Endothelial cell of umbilical vein (primary cell): Measurements from ENCODE around the gene BRME1. TPM values are rescaled to one million over a fixed set of nuclear protein-coding genes. Genes with fewer than 3 reads are reported as not detected.

ENCODE experiments used
- BruUV-seq: library from RNA; stranded (reverse); fragments of 400-500 nt; replicated peaks from 2 replicates; lab custom pipeline; 2021; lab: Mats Ljungman, UMichigan
- CTCF ChIA-PET: fragments of 300-600, 350-600 bp; sonication (Branson Sonifier 250); formaldehyde crosslinking; loops from one replicate; lab custom pipeline; 2021; ENCODE audit warnings: antibody characterized with exemption, inconsistent platforms; lab: Charles Lee
- POLR2A ChIA-PET: fragments of 300-600, 350-600 bp; sonication (Branson Sonifier 250); formaldehyde crosslinking; loops from one replicate; lab custom pipeline; 2021; ENCODE audit warnings: antibody characterized with exemption, inconsistent platforms; lab: Charles Lee
- DNase-seq: peaks from one replicate; pipeline ENCODE4 v3.0.0-alpha.2; 2011; ENCODE audit warnings: low read depth, low spot score
- FAIRE-seq: peaks from 2 replicates; lab custom pipeline; 2011; peaks lifted over from hg19 to GRCh38; lab: Jason Lieb, UNC
- H2AFZ ChIP-seq: 2 replicates; pipeline ENCODE4 v1.6.0; 2012; ENCODE audit warnings: low read depth, low read length, control low read depth, inconsistent platforms
- H3K27ac ChIP-seq: 2 replicates; pipeline ENCODE4 v1.5.1; 2011; ENCODE audit warnings: low read depth, mild to moderate bottlenecking, control low read depth, low read length, moderate library complexity; ENCODE audit not compliant: insufficient read depth
- H3K27me3 ChIP-seq, 2 experiments: 2 replicates each; pipeline versions ENCODE4 v1.6.0 to v1.6.1; 2011; ENCODE audit warnings: low read length in 2 of 2, mixed read lengths in 1 of 2; ENCODE audit not compliant: control insufficient read depth in 2 of 2, insufficient read depth in 2 of 2
- H3K36me3 ChIP-seq, 2 experiments: 2 replicates in 1 of 2; 3 replicates in 1 of 2; pipeline ENCODE4 v1.5.1; 2011; ENCODE audit warnings: low read length in 2 of 2, mild to moderate bottlenecking in 1 of 2, moderate library complexity in 1 of 2; ENCODE audit not compliant: control insufficient read depth in 2 of 2, insufficient read depth in 2 of 2; ENCODE audit errors: extremely low read depth in 1 of 2
- H3K4me1 ChIP-seq: 3 replicates; pipeline ENCODE4 v1.5.1; 2011; ENCODE audit warnings: mild to moderate bottlenecking, low read length; ENCODE audit not compliant: control insufficient read depth, insufficient read depth; ENCODE audit errors: extremely low read depth
- H3K4me2 ChIP-seq: 2 replicates; pipeline ENCODE4 v1.6.1; 2011; ENCODE audit warnings: low read length, control low read depth, mixed read lengths; ENCODE audit not compliant: insufficient read depth
- H3K4me3 ChIP-seq, 3 experiments: fragments of 200-600 bp in 1 of 3; sonication (generic), shearing (Covaris generic) in 1 of 3; replicated peaks in 1 of 3; 2 replicates each; pipeline ENCODE4 v1.5.1; 2011 to 2016; ENCODE audit warnings: control low read depth in 3 of 3, low read length in 3 of 3, mild to moderate bottlenecking in 2 of 3, inconsistent platforms in 1 of 3, low read depth in 1 of 3, moderate library complexity in 1 of 3; ENCODE audit not compliant: insufficient read depth in 1 of 3
- H3K79me2 ChIP-seq: 2 replicates; pipeline ENCODE4 v1.6.0; 2012; ENCODE audit warnings: low read length, inconsistent platforms; ENCODE audit not compliant: control insufficient read depth, insufficient read depth
- H3K9ac ChIP-seq: replicated peaks from 2 replicates; pipeline ENCODE3; 2011; ENCODE audit warnings: low read length, control low read depth; ENCODE audit not compliant: insufficient read depth; ENCODE audit errors: extremely low read depth
- H3K9me1 ChIP-seq: replicated peaks from 3 replicates; pipeline ENCODE4 v1.6.0; 2011; ENCODE audit warnings: mild to moderate bottlenecking, low read length; ENCODE audit not compliant: control insufficient read depth, insufficient read depth; ENCODE audit errors: extremely low read depth
- H3K9me3 ChIP-seq: replicated peaks from 2 replicates; pipeline ENCODE4 v1.5.1; 2012; ENCODE audit warnings: low read length, inconsistent platforms; ENCODE audit not compliant: control insufficient read depth, insufficient read depth
- H4K20me1 ChIP-seq: replicated peaks from 2 replicates; pipeline ENCODE3; 2011; ENCODE audit warnings: mild to moderate bottlenecking, low read length; ENCODE audit not compliant: control insufficient read depth, insufficient read depth; ENCODE audit errors: extremely low read depth
- EZH2 ChIP-seq: IDR thresholded peaks from 2 replicates; pipeline ENCODE4 v1.6.1; 2012; ENCODE audit warnings: borderline replicate concordance, low read depth, mild to moderate bottlenecking, moderate library complexity, low read length, inconsistent platforms; ENCODE audit not compliant: severe bottlenecking
- FOS ChIP-seq: IDR thresholded peaks from 2 replicates; pipeline ENCODE4 v1.6.1; 2011; ENCODE audit warnings: mild to moderate bottlenecking, low read length, moderate library complexity, borderline replicate concordance; ENCODE audit not compliant: insufficient read depth
- JUN ChIP-seq: IDR thresholded peaks from 2 replicates; pipeline ENCODE4 v1.6.1; 2011; ENCODE audit warnings: borderline replicate concordance, low read depth; ENCODE audit not compliant: insufficient read length, insufficient read depth
- MAX ChIP-seq: IDR thresholded peaks from 2 replicates; pipeline ENCODE4 v1.6.1; 2011; ENCODE audit not compliant: insufficient read depth, insufficient read length
- POLR2A ChIP-seq: IDR thresholded peaks from 2 replicates; pipeline ENCODE4 v1.6.1; 2012; ENCODE audit warnings: low read depth, mild to moderate bottlenecking, control low read depth, low read length
- POLR2AphosphoS5 ChIP-seq: IDR thresholded peaks from 2 replicates; pipeline ENCODE4 v1.6.1; 2012; ENCODE audit warnings: low read depth, mild to moderate bottlenecking, control low read depth, low read length, moderate library complexity; ENCODE audit not compliant: insufficient read depth
- dilution Hi-C: fragments of 300-500 bp; cut with MboI; formaldehyde crosslinking; loops from one replicate; pipeline ENCODE4 v1.15.0; 2019; ENCODE audit warnings: low sequenced_read_pairs; ENCODE audit not compliant: extremely low pct_ligation_motif_present
- intact Hi-C: fragments of 100-400 bp; cut with micrococcal nuclease; formaldehyde crosslinking; loops from one replicate; pipeline ENCODE4 v1.10.0; 2022
- polyA plus RNA-seq, 4 experiments: library from polyadenylated mRNA; depleted of rRNA in 3 of 4; stranded (reverse) in 3 of 4; unstranded in 1 of 4; fragments of >200 nt; gene quantifications; 2 replicates each; pipeline versions ENCODE4 v1.2.1 to v1.2.3, GENCODE V29; 2011 to 2012; ENCODE audit warnings: missing spikeins in 1 of 4
- total RNA-seq: library from RNA; stranded (reverse); gene quantifications from 2 replicates; pipeline ENCODE4 v1.2.3, GENCODE V29; 2021
- TF ChIP-seq, protein P1 (sequence below), 2 donors: IDR thresholded peaks; 1 replicate in 1 of 2; 2 replicates in 1 of 2; pipeline ENCODE4 v1.5.1; 2011; ENCODE audit warnings: low read length in 2 of 2, mild to moderate bottlenecking in 2 of 2, moderate library complexity in 2 of 2, control low read depth in 1 of 2, inconsistent platforms in 1 of 2, low read depth in 1 of 2; ENCODE audit not compliant: insufficient read depth in 1 of 2; ENCODE audit errors: extremely low read depth in 1 of 2

Gene BRME1
- total and polyA plus RNA-seq, 2 donors (not counting 3 experiments of a cell fraction or from before 2014, with no cell fraction given): 0.69 to 2.5 TPM

- Histone ChIP-seq H3K79me2 (no peaks in the 10 kb centered on the region), H3K4me3 (peak overlapping the region in 2 of 3 experiments; percentile 78 to 88), H3K27ac (no peak overlapping the region), H3K9me1 (no peaks in the 10 kb centered on the region), H2AFZ (peak overlapping the region; percentile 100), H3K27me3 (no peaks in the 10 kb centered on the region), H3K9me3 (no peaks in the 10 kb centered on the region), H3K4me2 (peak overlapping the region; percentile 72), H3K36me3 (peaks cover 0 to 2% of the 10 kb centered on the region in 2 experiments), H4K20me1 (no peaks in the 10 kb centered on the region), H3K4me1 (peaks cover 7% of the 10 kb centered on the region), H3K9ac (no peak overlapping the region)
- POLR2A ChIA-PET: interaction anchor here (0.6 kb wide), 1 partner anchor 495 kb away, joined by 4 read pairs; no protein-coding TSS in a partner anchor
- CTCF ChIA-PET: interaction anchor here (1.1 to 1.3 kb wide), 2 partner anchors 125 to 152 kb away, joined by 3 to 5 read pairs; partner anchors contain the start of gene IL27RA
- intact Hi-C loops (loop anchor here (1.0 to 5.0 kb wide), 3 partner anchors 45 to 174 kb away; partner anchors contain the start of genes DCAF15 and IL27RA), dilution Hi-C loops (no loop called here)
- TF ChIP-seq JUN (no peak), EZH2 (no peak), FOS (no peak), POLR2AphosphoS5 (no peak), POLR2A (no peak), MAX (no peak)
- TF ChIP-seq, protein P1, sequence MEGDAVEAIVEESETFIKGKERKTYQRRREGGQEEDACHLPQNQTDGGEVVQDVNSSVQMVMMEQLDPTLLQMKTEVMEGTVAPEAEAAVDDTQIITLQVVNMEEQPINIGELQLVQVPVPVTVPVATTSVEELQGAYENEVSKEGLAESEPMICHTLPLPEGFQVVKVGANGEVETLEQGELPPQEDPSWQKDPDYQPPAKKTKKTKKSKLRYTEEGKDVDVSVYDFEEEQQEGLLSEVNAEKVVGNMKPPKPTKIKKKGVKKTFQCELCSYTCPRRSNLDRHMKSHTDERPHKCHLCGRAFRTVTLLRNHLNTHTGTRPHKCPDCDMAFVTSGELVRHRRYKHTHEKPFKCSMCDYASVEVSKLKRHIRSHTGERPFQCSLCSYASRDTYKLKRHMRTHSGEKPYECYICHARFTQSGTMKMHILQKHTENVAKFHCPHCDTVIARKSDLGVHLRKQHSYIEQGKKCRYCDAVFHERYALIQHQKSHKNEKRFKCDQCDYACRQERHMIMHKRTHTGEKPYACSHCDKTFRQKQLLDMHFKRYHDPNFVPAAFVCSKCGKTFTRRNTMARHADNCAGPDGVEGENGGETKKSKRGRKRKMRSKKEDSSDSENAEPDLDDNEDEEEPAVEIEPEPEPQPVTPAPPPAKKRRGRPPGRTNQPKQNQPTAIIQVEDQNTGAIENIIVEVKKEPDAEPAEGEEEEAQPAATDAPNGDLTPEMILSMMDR (IDR thresholded peaks at IDR 0.05; ENCODE audit: extremely low read depth in 1 of 2, insufficient read depth in 1 of 2, low read depth in 1 of 2, low read length in 2 of 2): no peak
- BruUV-seq: TSS peak; percentile 27
- DNase-seq: no peak
- no peak for FAIRE-seq
Observed at GRCh38 chr19:13906910-13907309, 993 bp upstream of the BRME1 start.
